Jurkat, Clone E6-1 (cell line): Measurements from ENCODE around the gene TXNDC17.
"Not testable (repeated sequence)": the region's sequence is repeated elsewhere in the genome, so short reads cannot be mapped to it uniquely, and the experiment has no call there.

ENCODE experiments used
- DNase-seq: peaks from one replicate; pipeline ENCODE4 v3.0.0-alpha.2; 2011; ENCODE audit warnings: low read depth, low spot score
- H3K4me3 ChIP-seq: 2 replicates; pipeline ENCODE4 v1.5.1; 2011; ENCODE audit warnings: mild to moderate bottlenecking, low read length, control low read depth, moderate library complexity

The TXNDC17 gene

GRCh38 chr17:6676802-6677157 is 35.9 kb downstream of the TXNDC17 start:
- DNase-seq = no peak
- H3K4me3 ChIP-seq = no peak overlapping the region

GRCh38 chr17:6677158-6677831 is 36.4 kb downstream of the TXNDC17 start:
- DNase-seq = peak; percentile 47
- H3K4me3 ChIP-seq = no peak overlapping the region

- H3K4me3 ChIP-seq = no peak overlapping the region
- DNase-seq = no peak
Measured at GRCh38 chr17:6677946-6678345, 37.1 kb downstream of the TXNDC17 start.

GRCh38 chr17:6679241-6679640 is 38.4 kb downstream of the TXNDC17 start:
- no peak for DNase-seq
- no peak overlapping the region for H3K4me3 ChIP-seq

- H3K4me3 ChIP-seq = no peak overlapping the region
- no peak for DNase-seq
Measured at GRCh38 chr17:6681176-6681575, 40.3 kb downstream of the TXNDC17 start.

- H3K4me3 ChIP-seq = no peak overlapping the region
- DNase-seq = no peak
Measured at GRCh38 chr17:6681671-6682070, 40.8 kb downstream of the TXNDC17 start.

- DNase-seq = no peak
- H3K4me3 ChIP-seq = no peak overlapping the region
Measured at GRCh38 chr17:6682339-6682738, 41.5 kb downstream of the TXNDC17 start.

- no peak for DNase-seq
- no peak overlapping the region for H3K4me3 ChIP-seq
Measured at GRCh38 chr17:6683081-6683684, 42.3 kb downstream of the TXNDC17 start.

GRCh38 chr17:6683730-6684459 is 43.0 kb downstream of the TXNDC17 start:
- no peak overlapping the region for H3K4me3 ChIP-seq
- no peak for DNase-seq

GRCh38 chr17:6684460-6684783 is 43.6 kb downstream of the TXNDC17 start:
- no peak for DNase-seq
- H3K4me3 ChIP-seq = no peak overlapping the region

GRCh38 chr17:6684881-6685767 is 44.3 kb downstream of the TXNDC17 start:
- no peak for DNase-seq
- no peak overlapping the region for H3K4me3 ChIP-seq

- DNase-seq = no peak
- no peak overlapping the region for H3K4me3 ChIP-seq
Measured at GRCh38 chr17:6686026-6686425, 45.2 kb downstream of the TXNDC17 start.

GRCh38 chr17:6688944-6689343 is 48.1 kb downstream of the TXNDC17 start:
- no peak overlapping the region for H3K4me3 ChIP-seq
- no peak for DNase-seq

- no peak for DNase-seq
- no peak overlapping the region for H3K4me3 ChIP-seq
Measured at GRCh38 chr17:6690641-6691040, 49.8 kb downstream of the TXNDC17 start.

GRCh38 chr17:6691546-6691945 is 50.7 kb downstream of the TXNDC17 start:
- no peak overlapping the region for H3K4me3 ChIP-seq
- no peak for DNase-seq

GRCh38 chr17:6691958-6692357 is 51.1 kb downstream of the TXNDC17 start:
- not testable (repeated sequence) for DNase-seq, H3K4me3 ChIP-seq
